ENCODE data around the gene CCR1.

The CCR1 gene

GRCh38 chr3:46228260-46229242, 20.4 kb upstream of the CCR1 start:
- Histone ChIP-seq H3K9ac (ENCODE audit: low read length) (no peak overlapping the region), H3K27me3 (ENCODE audit: control insufficient read depth, insufficient read depth, low read length) (no peaks in the 10 kb centered on the region), H3K4me1 (ENCODE audit: control insufficient read depth, insufficient read depth, low read length) (no peaks in the 10 kb centered on the region), H3K9me3 (ENCODE audit: control insufficient read depth, low read length) (no peaks in the 10 kb centered on the region), H3K4me3 (ENCODE audit: low read length) (no peak overlapping the region), H3K36me3 (ENCODE audit: control insufficient read depth, insufficient read depth, low read length) (no peaks in the 10 kb centered on the region)

- Histone ChIP-seq H3K27me3 (ENCODE audit: control insufficient read depth, insufficient read depth, low read length) (no peaks in the 10 kb centered on the region), H3K9me3 (ENCODE audit: control insufficient read depth, low read length) (no peaks in the 10 kb centered on the region), H3K36me3 (ENCODE audit: control insufficient read depth, insufficient read depth, low read length) (no peaks in the 10 kb centered on the region), H3K4me1 (ENCODE audit: control insufficient read depth, insufficient read depth, low read length) (no peaks in the 10 kb centered on the region), H3K9ac (ENCODE audit: low read length) (no peak overlapping the region), H3K4me3 (ENCODE audit: low read length) (no peak overlapping the region)
Observed at GRCh38 chr3:46222435-46223161, 14.5 kb upstream of the CCR1 start.

GRCh38 chr3:46221938-46222337, 13.8 kb upstream of the CCR1 start:
- no peaks in the 10 kb centered on the region for H3K36me3 ChIP-seq (ENCODE audit: control insufficient read depth, insufficient read depth, low read length)
- H3K9ac ChIP-seq (ENCODE audit: low read length), result no peak overlapping the region
- no peaks in the 10 kb centered on the region for H3K27me3 ChIP-seq (ENCODE audit: control insufficient read depth, insufficient read depth, low read length)
- no peaks in the 10 kb centered on the region for H3K9me3 ChIP-seq (ENCODE audit: control insufficient read depth, low read length)
- no peak overlapping the region for H3K4me3 ChIP-seq (ENCODE audit: low read length)
- no peaks in the 10 kb centered on the region for H3K4me1 ChIP-seq (ENCODE audit: control insufficient read depth, insufficient read depth, low read length)

GRCh38 chr3:46221391-46221790, 13.3 kb upstream of the CCR1 start:
- Histone ChIP-seq H3K9ac (ENCODE audit: low read length) (no peak overlapping the region), H3K4me3 (ENCODE audit: low read length) (no peak overlapping the region)

GRCh38 chr3:46218196-46218709, 10.1 kb upstream of the CCR1 start:
- Histone ChIP-seq H3K4me1 (ENCODE audit: control insufficient read depth, insufficient read depth, low read length) (no peaks in the 10 kb centered on the region), H3K9ac (ENCODE audit: low read length) (no peak overlapping the region), H3K36me3 (ENCODE audit: control insufficient read depth, insufficient read depth, low read length) (no peaks in the 10 kb centered on the region), H3K27me3 (ENCODE audit: control insufficient read depth, insufficient read depth, low read length) (no peaks in the 10 kb centered on the region), H3K9me3 (ENCODE audit: control insufficient read depth, low read length) (no peaks in the 10 kb centered on the region), H3K4me3 (ENCODE audit: low read length) (no peak overlapping the region)

More at GRCh38 chr3:46221391-46221790, 13.3 kb upstream of the CCR1 start:
- no peaks in the 10 kb centered on the region for H3K36me3 ChIP-seq (ENCODE audit: control insufficient read depth, insufficient read depth, low read length)
- no peaks in the 10 kb centered on the region for H3K9me3 ChIP-seq (ENCODE audit: control insufficient read depth, low read length)
- no peaks in the 10 kb centered on the region for H3K27me3 ChIP-seq (ENCODE audit: control insufficient read depth, insufficient read depth, low read length)
- H3K4me1 ChIP-seq (ENCODE audit: control insufficient read depth, insufficient read depth, low read length), result no peaks in the 10 kb centered on the region

GRCh38 chr3:46215810-46216414, 7.8 kb upstream of the CCR1 start:
- no peak overlapping the region for H3K4me3 ChIP-seq (ENCODE audit: low read length)
- no peak overlapping the region for H3K9ac ChIP-seq (ENCODE audit: low read length)
- H3K4me1 ChIP-seq (ENCODE audit: control insufficient read depth, insufficient read depth, low read length), result no peaks in the 10 kb centered on the region
- no peaks in the 10 kb centered on the region for H3K27me3 ChIP-seq (ENCODE audit: control insufficient read depth, insufficient read depth, low read length)
- H3K36me3 ChIP-seq (ENCODE audit: control insufficient read depth, insufficient read depth, low read length), result no peaks in the 10 kb centered on the region
- no peaks in the 10 kb centered on the region for H3K9me3 ChIP-seq (ENCODE audit: control insufficient read depth, low read length)

- H3K9ac ChIP-seq (ENCODE audit: low read length), result no peak overlapping the region
Observed at GRCh38 chr3:46214751-46215352, 6.7 kb upstream of the CCR1 start.

GRCh38 chr3:46213201-46213600, 5.1 kb upstream of the CCR1 start:
- no peaks in the 10 kb centered on the region for H3K4me1 ChIP-seq (ENCODE audit: control insufficient read depth, insufficient read depth, low read length)
- H3K36me3 ChIP-seq (ENCODE audit: control insufficient read depth, insufficient read depth, low read length), result no peaks in the 10 kb centered on the region
- no peak overlapping the region for H3K4me3 ChIP-seq (ENCODE audit: low read length)
- H3K27me3 ChIP-seq (ENCODE audit: control insufficient read depth, insufficient read depth, low read length), result no peaks in the 10 kb centered on the region
- no peak overlapping the region for H3K9ac ChIP-seq (ENCODE audit: low read length)
- no peaks in the 10 kb centered on the region for H3K9me3 ChIP-seq (ENCODE audit: control insufficient read depth, low read length)

More at GRCh38 chr3:46214751-46215352, 6.7 kb upstream of the CCR1 start:
- Histone ChIP-seq H3K27me3 (ENCODE audit: control insufficient read depth, insufficient read depth, low read length) (no peaks in the 10 kb centered on the region), H3K4me1 (ENCODE audit: control insufficient read depth, insufficient read depth, low read length) (no peaks in the 10 kb centered on the region), H3K9me3 (ENCODE audit: control insufficient read depth, low read length) (no peaks in the 10 kb centered on the region), H3K4me3 (ENCODE audit: low read length) (no peak overlapping the region), H3K36me3 (ENCODE audit: control insufficient read depth, insufficient read depth, low read length) (no peaks in the 10 kb centered on the region)

GRCh38 chr3:46212101-46212500, 4.0 kb upstream of the CCR1 start:
- Histone ChIP-seq H3K4me1 (ENCODE audit: control insufficient read depth, insufficient read depth, low read length) (no peaks in the 10 kb centered on the region), H3K9me3 (ENCODE audit: control insufficient read depth, low read length) (no peaks in the 10 kb centered on the region), H3K27me3 (ENCODE audit: control insufficient read depth, insufficient read depth, low read length) (no peaks in the 10 kb centered on the region), H3K4me3 (ENCODE audit: low read length) (no peak overlapping the region), H3K9ac (ENCODE audit: low read length) (no peak overlapping the region), H3K36me3 (ENCODE audit: control insufficient read depth, insufficient read depth, low read length) (no peaks in the 10 kb centered on the region)

- Histone ChIP-seq H3K4me1 (ENCODE audit: control insufficient read depth, insufficient read depth, low read length) (no peaks in the 10 kb centered on the region), H3K9me3 (ENCODE audit: control insufficient read depth, low read length) (no peaks in the 10 kb centered on the region), H3K4me3 (ENCODE audit: low read length) (no peak overlapping the region), H3K36me3 (ENCODE audit: control insufficient read depth, insufficient read depth, low read length) (no peaks in the 10 kb centered on the region), H3K9ac (ENCODE audit: low read length) (no peak overlapping the region), H3K27me3 (ENCODE audit: control insufficient read depth, insufficient read depth, low read length) (no peaks in the 10 kb centered on the region)
Observed at GRCh38 chr3:46209746-46210470, 1.8 kb upstream of the CCR1 start.

- Histone ChIP-seq H3K4me1 (ENCODE audit: control insufficient read depth, insufficient read depth, low read length) (no peaks in the 10 kb centered on the region), H3K4me3 (ENCODE audit: low read length) (no peak overlapping the region), H3K9me3 (ENCODE audit: control insufficient read depth, low read length) (no peaks in the 10 kb centered on the region), H3K36me3 (ENCODE audit: control insufficient read depth, insufficient read depth, low read length) (no peaks in the 10 kb centered on the region), H3K27me3 (ENCODE audit: control insufficient read depth, insufficient read depth, low read length) (no peaks in the 10 kb centered on the region), H3K9ac (ENCODE audit: low read length) (no peak overlapping the region)
Observed at GRCh38 chr3:46209053-46209452, 940 bp upstream of the CCR1 start.
